HEK293 (cell line): ENCODE measurements around the gene AGTPBP1.

Experiments used
- CTCF ChIA-PET: fragments of 350-600 bp; formaldehyde crosslinking; extraction: SDS; loops from one replicate; lab custom pipeline; 2021; ENCODE audit warnings: antibody characterized with exemption; lab: Yijun Ruan, JAX
- POLR2A ChIA-PET: fragments of 300-600 bp; formaldehyde crosslinking; extraction: SDS; loops from one replicate; lab custom pipeline; 2020; ENCODE audit warnings: antibody characterized with exemption, inconsistent platforms; lab: Yijun Ruan, JAX
- H3K27ac ChIP-seq: fragments of 200-500 bp; sonication (Bioruptor generic); 2 replicates; pipeline ENCODE4 v1.5.1; 2014; ENCODE audit warnings: low read depth, low read length, control low read depth, inconsistent platforms; ENCODE audit errors: extremely low read depth
- H3K36me3 ChIP-seq, 2 experiments: fragments of 200-500 bp in 1 of 2; sonication (Bioruptor generic) in 1 of 2; 1 replicate in 1 of 2; 2 replicates in 1 of 2; pipeline ENCODE4 v1.5.1; 2014 to 2017; ENCODE audit warnings: inconsistent platforms in 2 of 2, low read length in 2 of 2; ENCODE audit not compliant: control insufficient read depth in 2 of 2, insufficient read depth in 1 of 2
- H3K4me1 ChIP-seq: fragments of 200-500 bp; sonication (Bioruptor generic); 2 replicates; pipeline ENCODE4 v1.5.1; 2014; ENCODE audit warnings: mild to moderate bottlenecking, low read length, inconsistent platforms; ENCODE audit not compliant: control insufficient read depth, insufficient read depth
- H3K4me3 ChIP-seq: 2 replicates; pipeline ENCODE4 v1.5.1; 2011; ENCODE audit warnings: low read depth, mild to moderate bottlenecking, control low read depth, low read length, moderate library complexity
- H3K9me3 ChIP-seq: fragments of 200-500 bp; sonication (Bioruptor generic); 2 replicates; pipeline ENCODE4 v1.5.1; 2014; ENCODE audit warnings: low read depth, low read length, inconsistent platforms; ENCODE audit not compliant: control insufficient read depth, insufficient read depth
- HOXC10 ChIP-seq: sonication (generic); formaldehyde crosslinking; IDR thresholded peaks from 2 replicates; pipeline ENCODE4 v1.8.1; 2023; ENCODE audit warnings: mild to moderate bottlenecking, missing genetic modification reagents
- KLF7 ChIP-seq: fragments of 450-650 bp; formaldehyde crosslinking; IDR thresholded peaks from 2 replicates; pipeline ENCODE4 v1.5.1; 2016; ENCODE audit warnings: missing biosample characterization, missing genetic modification characterization, borderline replicate concordance
- REST ChIP-seq: fragments of 450-650 bp; formaldehyde crosslinking; IDR thresholded peaks from 2 replicates; pipeline ENCODE4 v1.5.1; 2016; ENCODE audit warnings: missing biosample characterization, missing genetic modification characterization
- YY1 ChIP-seq: fragments of 450-650 bp; formaldehyde crosslinking; IDR thresholded peaks from 2 replicates; pipeline ENCODE4 v1.5.1; 2018; ENCODE audit warnings: missing biosample characterization, missing genetic modification characterization
- ZBTB17 ChIP-seq: fragments of 450-650 bp; formaldehyde crosslinking; IDR thresholded peaks from 2 replicates; pipeline ENCODE4 v1.5.1; 2016; ENCODE audit warnings: missing biosample characterization, missing genetic modification characterization
- ZBTB20 ChIP-seq: fragments of 450-650 bp; formaldehyde crosslinking; IDR thresholded peaks from 2 replicates; pipeline ENCODE4 v1.5.1; 2016; ENCODE audit warnings: missing biosample characterization, missing genetic modification characterization
- ZBTB44 ChIP-seq: fragments of 450-650 bp; IDR thresholded peaks from 2 replicates; pipeline ENCODE4 v1.5.1; 2018; ENCODE audit warnings: missing biosample characterization, mild to moderate bottlenecking, missing genetic modification characterization
- ZBTB48 ChIP-seq: fragments of 450-650 bp; formaldehyde crosslinking; IDR thresholded peaks from 2 replicates; pipeline ENCODE4 v1.5.1; 2016; ENCODE audit warnings: missing biosample characterization, missing genetic modification characterization
- ZNF157 ChIP-seq: fragments of 450-650 bp; formaldehyde crosslinking; IDR thresholded peaks from 2 replicates; pipeline ENCODE4 v1.5.1; 2016; ENCODE audit warnings: missing biosample characterization, missing genetic modification characterization
- ZNF16 ChIP-seq: fragments of 450-650 bp; formaldehyde crosslinking; IDR thresholded peaks from 2 replicates; pipeline ENCODE4 v1.5.1; 2016; ENCODE audit warnings: low read depth, missing biosample characterization, missing genetic modification characterization
- ZNF2 ChIP-seq: fragments of 450-650 bp; formaldehyde crosslinking; IDR thresholded peaks from 2 replicates; pipeline ENCODE4 v1.5.1; 2016; ENCODE audit warnings: missing biosample characterization, missing genetic modification characterization
- ZNF24 ChIP-seq: fragments of 450-650 bp; formaldehyde crosslinking; IDR thresholded peaks from 2 replicates; pipeline ENCODE4 v1.5.1; 2016; ENCODE audit warnings: missing biosample characterization, missing genetic modification characterization
- ZNF248 ChIP-seq: fragments of 450-650 bp; formaldehyde crosslinking; IDR thresholded peaks from 2 replicates; pipeline ENCODE4 v1.5.1; 2017; ENCODE audit warnings: missing biosample characterization, missing genetic modification characterization
- ZNF292 ChIP-seq: fragments of 450-650 bp; formaldehyde crosslinking; IDR thresholded peaks from 2 replicates; pipeline ENCODE4 v1.5.1; 2016; ENCODE audit warnings: low read depth, missing biosample characterization, missing genetic modification characterization, borderline replicate concordance
- ZNF335 ChIP-seq: fragments of 450-650 bp; formaldehyde crosslinking; conservative IDR thresholded peaks from 2 replicates; pipeline ENCODE4 v1.5.1; 2016; ENCODE audit warnings: missing biosample characterization, missing genetic modification characterization
- ZNF350 ChIP-seq: fragments of 450-650 bp; formaldehyde crosslinking; IDR thresholded peaks from 2 replicates; pipeline ENCODE4 v1.5.0; 2017; ENCODE audit warnings: missing biosample characterization, mild to moderate bottlenecking, missing genetic modification characterization
- ZNF391 ChIP-seq: fragments of 450-650 bp; formaldehyde crosslinking; IDR thresholded peaks from 2 replicates; pipeline ENCODE4 v1.5.1; 2016; ENCODE audit warnings: low read depth, missing biosample characterization, missing genetic modification characterization, borderline replicate concordance
- ZNF404 ChIP-seq: fragments of 450-650 bp; formaldehyde crosslinking; IDR thresholded peaks from 2 replicates; pipeline ENCODE4 v1.5.1; 2017; ENCODE audit warnings: missing biosample characterization, missing genetic modification characterization
- ZNF426 ChIP-seq: fragments of 450-650 bp; formaldehyde crosslinking; IDR thresholded peaks from 2 replicates; pipeline ENCODE4 v1.5.1; 2017; ENCODE audit warnings: missing biosample characterization, missing genetic modification characterization, mild to moderate bottlenecking, inconsistent platforms, moderate library complexity
- ZNF560 ChIP-seq: fragments of 450-650 bp; formaldehyde crosslinking; IDR thresholded peaks from 2 replicates; pipeline ENCODE4 v1.5.1; 2017; ENCODE audit warnings: missing biosample characterization, missing genetic modification characterization, borderline replicate concordance
- ZNF624 ChIP-seq: fragments of 450-650 bp; formaldehyde crosslinking; IDR thresholded peaks from 2 replicates; pipeline ENCODE4 v1.5.1; 2017; ENCODE audit warnings: missing biosample characterization, missing genetic modification characterization
- ZNF677 ChIP-seq: fragments of 450-650 bp; IDR thresholded peaks from 2 replicates; pipeline ENCODE4 v1.5.0; 2018; ENCODE audit warnings: missing biosample characterization, mild to moderate bottlenecking, missing genetic modification characterization, moderate library complexity
- TF ChIP-seq, protein P1 (sequence below): sonication (generic); formaldehyde crosslinking; IDR thresholded peaks from 2 replicates; pipeline ENCODE4 v1.8.1; 2022; ENCODE audit warnings: mild to moderate bottlenecking, moderate library complexity, missing genetic modification reagents

The AGTPBP1 gene

GRCh38 chr9:85730916-85731630 is 10.7 kb downstream of the AGTPBP1 start:
- ChIA-PET POLR2A (no interaction called here), CTCF (no interaction called here)
- no peak for TF ChIP-seq ZNF350
- TF ChIP-seq, protein P1, sequence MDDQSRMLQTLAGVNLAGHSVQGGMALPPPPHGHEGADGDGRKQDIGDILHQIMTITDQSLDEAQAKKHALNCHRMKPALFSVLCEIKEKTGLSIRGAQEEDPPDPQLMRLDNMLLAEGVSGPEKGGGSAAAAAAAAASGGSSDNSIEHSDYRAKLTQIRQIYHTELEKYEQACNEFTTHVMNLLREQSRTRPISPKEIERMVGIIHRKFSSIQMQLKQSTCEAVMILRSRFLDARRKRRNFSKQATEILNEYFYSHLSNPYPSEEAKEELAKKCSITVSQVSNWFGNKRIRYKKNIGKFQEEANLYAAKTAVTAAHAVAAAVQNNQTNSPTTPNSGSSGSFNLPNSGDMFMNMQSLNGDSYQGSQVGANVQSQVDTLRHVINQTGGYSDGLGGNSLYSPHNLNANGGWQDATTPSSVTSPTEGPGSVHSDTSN (CRISPR knock-in tag): no peak
- no peak for TF ChIP-seq ZNF404 (tag by site-specific recombination)
- no peak for TF ChIP-seq HOXC10
- TF ChIP-seq ZNF248: no peak
- TF ChIP-seq ZBTB20 (tag by site-specific recombination): no peak
- TF ChIP-seq ZBTB48: no peak
- TF ChIP-seq REST: no peak
- TF ChIP-seq ZNF292 (tag by site-specific recombination): no peak
- TF ChIP-seq ZNF560: no peak
- TF ChIP-seq ZNF426: no peak
- TF ChIP-seq KLF7: no peak
- no peak for TF ChIP-seq ZNF391 (tag by site-specific recombination)
- no peak for TF ChIP-seq ZBTB44 (tag by site-specific recombination)
- TF ChIP-seq ZBTB17 (tag by site-specific recombination): no peak
- TF ChIP-seq ZNF24: no peak
- no peak for TF ChIP-seq ZNF16 (tag by site-specific recombination)
- H3K4me1 ChIP-seq: no peaks in the 10 kb centered on the region
- no peaks in the 10 kb centered on the region; the same call in 1 of the 2 replicates for H3K9me3 ChIP-seq
- no peak overlapping the region for H3K4me3 ChIP-seq
- no peaks in the 10 kb centered on the region; a peak in 1 of 3 replicates for H3K36me3 ChIP-seq
- no peak overlapping the region for H3K27ac ChIP-seq

GRCh38 chr9:85729882-85730281 is 11.9 kb downstream of the AGTPBP1 start:
- Histone ChIP-seq H3K27ac (no peak overlapping the region), H3K36me3 (no peaks in the 10 kb centered on the region; a peak in 1 of 3 replicates), H3K9me3 (no peaks in the 10 kb centered on the region; the same call in 1 of the 2 replicates), H3K4me1 (no peaks in the 10 kb centered on the region), H3K4me3 (no peak overlapping the region)
- no peak for TF ChIP-seq ZNF677 (tag by site-specific recombination)
- TF ChIP-seq ZNF624 (tag by site-specific recombination): no peak
- no peak for TF ChIP-seq ZNF2
- TF ChIP-seq YY1 (tag by site-specific recombination): no peak
- TF ChIP-seq ZNF335: no peak
- no peak for TF ChIP-seq ZNF157 (tag by site-specific recombination)
- CTCF ChIA-PET: interaction anchor here (0.7 to 1.5 kb wide), 3 partner anchors 14 to 314 kb away, joined by 3 read pairs; no protein-coding TSS in a partner anchor
- POLR2A ChIA-PET: interaction anchor here (1.2 kb wide), 1 partner anchor 13 kb away, joined by 3 read pairs; no protein-coding TSS in a partner anchor
